OCI-LY3 (cell line): ENCODE measurements around the gene FLT1.

Experiments
- EZH2phosphoT487 ChIP-seq: fragments of 200-600 bp; shearing (Covaris generic); IDR thresholded peaks from 2 replicates; pipeline ENCODE4 v1.6.1; 2018; ENCODE audit warnings: antibody characterized with exemption, mixed run types, low read depth
- TF ChIP-seq, protein P1 (sequence below): fragments of 200-600, 300-600 bp; sonication (generic); IDR thresholded peaks from 2 replicates; pipeline ENCODE4 v1.5.1; 2014; ENCODE audit warnings: antibody characterized with exemption, low read length, low read depth

DNA sequence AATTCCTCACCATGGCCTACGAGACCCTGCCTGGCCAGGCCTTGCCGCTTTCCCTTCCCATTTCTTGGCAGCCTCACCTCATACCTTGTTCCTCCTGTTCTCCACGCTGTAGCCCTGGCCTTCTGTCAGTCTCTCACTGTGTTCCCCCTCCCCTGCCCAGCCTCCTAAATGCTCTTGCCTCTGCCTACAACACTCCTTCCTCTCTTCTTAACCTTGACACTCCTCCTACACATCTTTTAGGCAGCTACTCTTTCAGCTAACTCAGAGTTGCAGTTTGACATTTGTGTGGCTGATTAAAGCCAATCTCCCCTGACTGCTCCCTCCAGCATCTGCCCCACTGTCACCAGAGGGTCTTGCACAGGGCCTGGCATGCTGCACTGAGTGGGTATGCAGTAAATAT lies 150.8 kb downstream of the FLT1 start:
- TF ChIP-seq, protein P1, sequence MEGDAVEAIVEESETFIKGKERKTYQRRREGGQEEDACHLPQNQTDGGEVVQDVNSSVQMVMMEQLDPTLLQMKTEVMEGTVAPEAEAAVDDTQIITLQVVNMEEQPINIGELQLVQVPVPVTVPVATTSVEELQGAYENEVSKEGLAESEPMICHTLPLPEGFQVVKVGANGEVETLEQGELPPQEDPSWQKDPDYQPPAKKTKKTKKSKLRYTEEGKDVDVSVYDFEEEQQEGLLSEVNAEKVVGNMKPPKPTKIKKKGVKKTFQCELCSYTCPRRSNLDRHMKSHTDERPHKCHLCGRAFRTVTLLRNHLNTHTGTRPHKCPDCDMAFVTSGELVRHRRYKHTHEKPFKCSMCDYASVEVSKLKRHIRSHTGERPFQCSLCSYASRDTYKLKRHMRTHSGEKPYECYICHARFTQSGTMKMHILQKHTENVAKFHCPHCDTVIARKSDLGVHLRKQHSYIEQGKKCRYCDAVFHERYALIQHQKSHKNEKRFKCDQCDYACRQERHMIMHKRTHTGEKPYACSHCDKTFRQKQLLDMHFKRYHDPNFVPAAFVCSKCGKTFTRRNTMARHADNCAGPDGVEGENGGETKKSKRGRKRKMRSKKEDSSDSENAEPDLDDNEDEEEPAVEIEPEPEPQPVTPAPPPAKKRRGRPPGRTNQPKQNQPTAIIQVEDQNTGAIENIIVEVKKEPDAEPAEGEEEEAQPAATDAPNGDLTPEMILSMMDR = no peak
- TF ChIP-seq EZH2phosphoT487 = no peak
